Measurements from ENCODE around the gene UBE2G1.

GRCh38 chr17:4389079-4389478 lies 22.6 kb upstream of the UBE2G1 start:
- TF ChIP-seq RAD21 (IDR thresholded peaks at IDR 0.05; ENCODE audit: low read depth): no peak
- TF ChIP-seq EP300 (IDR thresholded peaks at IDR 0.05; ENCODE audit: borderline replicate concordance): no peak
- TF ChIP-seq MAX (IDR thresholded peaks at IDR 0.05): no peak
- TF ChIP-seq FOXM1 (IDR thresholded peaks at IDR 0.05; ENCODE audit: borderline replicate concordance, low read depth): no peak
